Osteoblast (primary cell): ENCODE results near the gene B3GNT4. TPM values are rescaled to one million over a fixed set of nuclear protein-coding genes. Genes with fewer than 3 reads are reported as not detected.

Source experiments
- DNase-seq: peaks from one replicate; pipeline ENCODE4 v3.0.0; 2011; ENCODE audit warnings: low spot score, mixed read lengths; ENCODE audit not compliant: insufficient read length; ENCODE audit errors: missing footprints
- H2AFZ ChIP-seq: 2 replicates; pipeline ENCODE4 v1.6.0; 2011; ENCODE audit warnings: mild to moderate bottlenecking, low read length
- H3K27ac ChIP-seq: 2 replicates; pipeline ENCODE4 v1.5.1; 2011; ENCODE audit warnings: mild to moderate bottlenecking, low read depth, low read length, moderate library complexity
- H3K27me3 ChIP-seq: 2 replicates; pipeline ENCODE4 v1.6.0; 2012; ENCODE audit warnings: mild to moderate bottlenecking, control low read depth, inconsistent platforms, low read length, moderate library complexity; ENCODE audit not compliant: insufficient read depth
- H3K36me3 ChIP-seq: 2 replicates; pipeline ENCODE4 v1.5.1; 2011; ENCODE audit warnings: mild to moderate bottlenecking, low read length, control low read depth, moderate library complexity; ENCODE audit not compliant: insufficient read depth
- H3K4me1 ChIP-seq: 2 replicates; pipeline ENCODE4 v1.5.1; 2011; ENCODE audit warnings: mild to moderate bottlenecking, low read length, control low read depth, moderate library complexity; ENCODE audit not compliant: insufficient read depth
- H3K4me2 ChIP-seq: 2 replicates; pipeline ENCODE4 v1.6.0; 2011; ENCODE audit warnings: mild to moderate bottlenecking, low read length; ENCODE audit not compliant: insufficient read depth
- H3K4me3 ChIP-seq: fragments of 200-600 bp; sonication (generic); 3 replicates; pipeline ENCODE4 v1.5.1; 2012; ENCODE audit warnings: mild to moderate bottlenecking, low read length, inconsistent platforms; ENCODE audit not compliant: insufficient read depth
- H3K79me2 ChIP-seq: 2 replicates; pipeline ENCODE4 v1.6.0; 2012; ENCODE audit warnings: mild to moderate bottlenecking, low read length, control low read depth, inconsistent platforms; ENCODE audit not compliant: insufficient read depth
- H3K9me3 ChIP-seq: 2 replicates; pipeline ENCODE4 v1.5.1; 2011; ENCODE audit warnings: low read depth, low read length, control low read depth
- H4K20me1 ChIP-seq: 2 replicates; pipeline ENCODE4 v1.6.0; 2012; ENCODE audit warnings: mild to moderate bottlenecking, low read length, control low read depth; ENCODE audit not compliant: insufficient read depth
- CTCF ChIP-seq: IDR thresholded peaks from 2 replicates; pipeline ENCODE4 v1.5.1; 2011; ENCODE audit warnings: mild to moderate bottlenecking, low read depth, low read length, moderate library complexity; ENCODE audit errors: extremely low read depth
- total RNA-seq: library from RNA; depleted of rRNA; stranded (reverse); fragments of >200 nt; gene quantifications from 2 replicates; pipeline ENCODE4 v1.2.3, GENCODE V29; 2012

B3GNT4 gene
- total RNA-seq, 1 donor, result not detected

- DNase-seq, result no peak
- no peak overlapping the region for H2AFZ ChIP-seq
- no peaks in the 10 kb centered on the region for H3K9me3 ChIP-seq
- peaks cover 28% of the 10 kb centered on the region for H3K36me3 ChIP-seq
- TF ChIP-seq CTCF, result no peak
- no peak overlapping the region for H3K4me2 ChIP-seq
- H3K27me3 ChIP-seq, result no peaks in the 10 kb centered on the region
- no peak overlapping the region for H3K4me3 ChIP-seq
- H3K4me1 ChIP-seq, result no peaks in the 10 kb centered on the region
- H3K79me2 ChIP-seq, result no peaks in the 10 kb centered on the region
- H3K27ac ChIP-seq, result no peak overlapping the region
- H4K20me1 ChIP-seq, result peaks cover 2% of the 10 kb centered on the region
These were observed 29.2 kb downstream of the B3GNT4 start for GRCh38 chr12:122232691-122233090.

GRCh38 chr12:122235741-122236140 lies 32.2 kb downstream of the B3GNT4 start:
- Histone ChIP-seq H3K79me2 (no peaks in the 10 kb centered on the region), H3K4me2 (no peak overlapping the region), H3K36me3 (peaks cover 32% of the 10 kb centered on the region), H3K4me3 (no peak overlapping the region), H3K9me3 (no peaks in the 10 kb centered on the region), H4K20me1 (no peaks in the 10 kb centered on the region), H3K4me1 (no peaks in the 10 kb centered on the region), H3K27ac (no peak overlapping the region), H3K27me3 (no peaks in the 10 kb centered on the region), H2AFZ (no peak overlapping the region)
- no peak for DNase-seq
- no peak for TF ChIP-seq CTCF

GRCh38 chr12:122238861-122239260 lies 35.4 kb downstream of the B3GNT4 start:
- no peaks in the 10 kb centered on the region for H3K79me2 ChIP-seq
- no peaks in the 10 kb centered on the region for H3K9me3 ChIP-seq
- no peak overlapping the region for H2AFZ ChIP-seq
- H3K27ac ChIP-seq, result no peak overlapping the region
- peaks cover 19% of the 10 kb centered on the region for H3K36me3 ChIP-seq
- H3K4me2 ChIP-seq, result no peak overlapping the region
- no peak overlapping the region for H3K4me3 ChIP-seq
- no peaks in the 10 kb centered on the region for H4K20me1 ChIP-seq
- no peak for DNase-seq
- H3K4me1 ChIP-seq, result no peaks in the 10 kb centered on the region
- TF ChIP-seq CTCF, result no peak
- H3K27me3 ChIP-seq, result no peaks in the 10 kb centered on the region

GRCh38 chr12:122243965-122244364 lies 40.5 kb downstream of the B3GNT4 start:
- no peak for TF ChIP-seq CTCF
- Histone ChIP-seq H3K27ac (no peak overlapping the region), H4K20me1 (no peaks in the 10 kb centered on the region), H3K27me3 (no peaks in the 10 kb centered on the region), H2AFZ (no peak overlapping the region), H3K4me3 (no peak overlapping the region), H3K9me3 (no peaks in the 10 kb centered on the region), H3K36me3 (peaks cover 9% of the 10 kb centered on the region), H3K4me2 (no peak overlapping the region), H3K4me1 (no peaks in the 10 kb centered on the region), H3K79me2 (no peaks in the 10 kb centered on the region)
- DNase-seq, result no peak
